ENCODE data around the gene SNAI1. TPM values are rescaled to one million over a fixed set of nuclear protein-coding genes. Genes with fewer than 3 reads are reported as not detected.
"Not testable (repeated sequence)": the region's sequence is repeated elsewhere in the genome, so short reads cannot be mapped to it uniquely, and the experiment has no call there.

Gene SNAI1
- total RNA-seq, 2 donors from 2014 or later: 2.2 to 3.3 TPM

DNA sequence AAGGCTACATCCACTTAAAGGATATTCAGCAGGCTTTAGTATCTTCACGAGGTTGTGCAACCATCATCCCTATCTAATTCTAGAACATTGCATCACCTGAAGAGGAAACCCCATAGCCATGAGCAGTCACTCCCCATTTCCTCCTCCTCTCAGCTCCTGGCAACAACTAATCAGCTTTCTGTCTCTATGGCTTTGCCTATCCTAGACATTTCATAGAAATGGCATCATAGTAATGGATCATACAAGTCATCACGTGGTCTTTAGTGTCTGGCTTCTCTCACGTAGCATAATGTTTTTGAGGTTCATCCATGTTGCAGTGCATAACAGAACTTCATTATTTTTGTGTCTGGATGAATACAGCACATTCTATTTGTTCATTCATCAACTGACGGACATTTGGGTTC is 20.5 kb downstream of the SNAI1 start:
- H3K9me3 ChIP-seq (ENCODE audit: control insufficient read depth, low read length, poor library complexity, severe bottlenecking): no peaks in the 10 kb centered on the region
- H3K36me3 Mint-ChIP-seq (ENCODE audit: low read depth): no peaks in the 10 kb centered on the region
- ATAC-seq (peak; percentile 32), DNase-seq (no peak)
- H3K27me3 Mint-ChIP-seq: peaks cover 23% of the 10 kb centered on the region
- no peak overlapping the region for H3K27ac Mint-ChIP-seq
- H3K4me3 Mint-ChIP-seq: no peak overlapping the region
- peaks cover 5% of the 10 kb centered on the region for H3K4me1 Mint-ChIP-seq

DNA sequence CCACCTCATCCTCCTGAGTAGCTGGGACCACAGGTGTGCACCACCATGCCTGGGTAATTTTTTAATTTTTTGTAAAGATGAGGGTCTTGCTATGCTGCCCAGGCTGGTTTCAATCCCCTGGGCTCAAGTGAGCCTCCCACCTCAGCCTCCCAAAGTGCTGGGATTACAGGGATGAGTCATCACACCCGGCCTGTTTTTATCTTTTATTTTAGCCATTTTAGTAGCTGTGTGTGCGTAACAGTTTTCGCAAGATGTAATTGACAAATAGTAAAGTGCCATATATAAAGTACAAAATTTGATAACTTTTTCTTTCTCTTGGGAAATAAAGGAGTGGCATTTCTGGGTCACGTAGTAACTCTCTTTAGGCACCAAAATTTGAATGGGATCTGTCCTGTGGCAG is 21.4 kb downstream of the SNAI1 start:
- ATAC-seq (no peak), DNase-seq (no peak)
- Mint-ChIP-seq H3K4me1 (peaks cover 5% of the 10 kb centered on the region), H3K27ac (no peak overlapping the region), H3K4me3 (no peak overlapping the region), H3K27me3 (peaks cover 23% of the 10 kb centered on the region), H3K36me3 (ENCODE audit: low read depth) (no peaks in the 10 kb centered on the region)
- H3K9me3 ChIP-seq (ENCODE audit: control insufficient read depth, low read length, poor library complexity, severe bottlenecking): no peaks in the 10 kb centered on the region

DNA sequence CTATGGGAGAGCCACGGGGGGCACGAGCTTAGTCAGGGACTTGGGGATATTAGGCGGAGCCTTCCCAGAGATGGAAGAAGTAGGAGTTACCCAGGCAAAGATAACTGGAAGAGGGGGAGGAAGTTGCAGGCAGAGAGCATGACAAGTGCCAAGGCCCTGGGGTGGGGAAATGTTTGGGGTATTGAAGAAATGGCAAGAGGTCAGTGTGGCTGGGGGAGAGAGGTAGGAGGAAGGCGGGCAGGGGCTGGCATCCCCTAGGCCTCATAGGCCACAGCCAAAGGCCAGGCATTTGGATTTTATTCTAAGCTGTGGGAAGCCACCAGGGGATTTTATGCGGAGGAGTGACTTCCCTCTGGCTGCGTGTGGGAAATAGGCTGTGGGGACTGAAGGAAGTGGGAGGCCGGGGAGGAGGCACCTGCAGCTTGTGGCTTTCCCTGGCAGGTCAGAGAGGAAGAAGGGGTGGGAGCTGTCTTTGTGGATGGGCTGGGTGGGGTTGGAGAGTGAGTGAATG is 22.7 kb downstream of the SNAI1 start:
- ATAC-seq (no peak), DNase-seq (no peak)
- no peaks in the 10 kb centered on the region for H3K9me3 ChIP-seq (ENCODE audit: control insufficient read depth, low read length, poor library complexity, severe bottlenecking)
- no peak overlapping the region for H3K4me3 Mint-ChIP-seq
- H3K4me1 Mint-ChIP-seq: peaks cover 5% of the 10 kb centered on the region
- H3K27ac Mint-ChIP-seq: no peak overlapping the region
- H3K27me3 Mint-ChIP-seq: peaks cover 23% of the 10 kb centered on the region
- no peaks in the 10 kb centered on the region for H3K36me3 Mint-ChIP-seq (ENCODE audit: low read depth)

DNA sequence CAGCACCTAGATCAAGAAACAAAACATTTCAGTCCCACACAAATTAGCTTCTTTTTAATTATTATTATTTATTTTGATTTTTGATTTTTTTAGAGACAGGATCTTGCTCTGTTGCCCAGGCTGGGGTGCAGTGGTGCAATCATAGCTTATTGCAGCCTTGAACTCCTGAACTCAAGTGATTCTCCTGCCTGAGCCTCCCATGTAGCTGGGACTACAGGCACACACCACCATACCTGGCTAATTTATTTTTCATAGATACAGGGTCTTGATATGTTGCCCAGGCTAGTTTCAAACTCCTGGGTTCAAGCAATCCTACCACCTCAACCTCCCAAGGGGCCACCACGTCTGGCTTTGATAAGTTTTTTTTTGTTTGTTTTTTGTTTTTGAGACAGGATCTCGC is 24.6 kb downstream of the SNAI1 start:
- Mint-ChIP-seq H3K4me3 (no peak overlapping the region), H3K36me3 (ENCODE audit: low read depth) (no peaks in the 10 kb centered on the region), H3K27ac (no peak overlapping the region), H3K27me3 (peaks cover 23% of the 10 kb centered on the region), H3K4me1 (peaks cover 8% of the 10 kb centered on the region)
- no peaks in the 10 kb centered on the region for H3K9me3 ChIP-seq (ENCODE audit: control insufficient read depth, low read length, poor library complexity, severe bottlenecking)
- ATAC-seq (no peak), DNase-seq (no peak)

DNA sequence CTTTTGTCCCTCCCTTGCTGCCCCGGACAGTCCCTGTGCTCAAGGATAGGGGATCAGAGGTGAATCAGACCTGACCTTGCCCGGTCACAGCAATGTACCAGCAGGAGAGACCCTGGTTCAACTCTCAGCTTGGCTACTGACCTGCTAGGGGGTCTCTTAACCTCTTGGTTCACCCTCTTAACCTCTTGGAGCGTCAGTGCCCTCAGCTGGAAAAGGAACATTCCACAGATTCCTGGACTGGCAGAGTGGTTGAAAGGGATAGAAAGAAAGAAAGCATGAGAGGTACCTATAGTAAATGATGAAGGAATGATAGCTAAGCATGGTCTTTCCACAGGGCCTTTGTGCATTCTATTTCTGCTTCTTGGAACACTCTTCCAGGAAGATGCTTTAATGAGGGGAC is 25.2 kb downstream of the SNAI1 start:
- H3K27ac Mint-ChIP-seq: no peak overlapping the region
- peaks cover 9% of the 10 kb centered on the region for H3K4me1 Mint-ChIP-seq
- ATAC-seq: no peak

DNA sequence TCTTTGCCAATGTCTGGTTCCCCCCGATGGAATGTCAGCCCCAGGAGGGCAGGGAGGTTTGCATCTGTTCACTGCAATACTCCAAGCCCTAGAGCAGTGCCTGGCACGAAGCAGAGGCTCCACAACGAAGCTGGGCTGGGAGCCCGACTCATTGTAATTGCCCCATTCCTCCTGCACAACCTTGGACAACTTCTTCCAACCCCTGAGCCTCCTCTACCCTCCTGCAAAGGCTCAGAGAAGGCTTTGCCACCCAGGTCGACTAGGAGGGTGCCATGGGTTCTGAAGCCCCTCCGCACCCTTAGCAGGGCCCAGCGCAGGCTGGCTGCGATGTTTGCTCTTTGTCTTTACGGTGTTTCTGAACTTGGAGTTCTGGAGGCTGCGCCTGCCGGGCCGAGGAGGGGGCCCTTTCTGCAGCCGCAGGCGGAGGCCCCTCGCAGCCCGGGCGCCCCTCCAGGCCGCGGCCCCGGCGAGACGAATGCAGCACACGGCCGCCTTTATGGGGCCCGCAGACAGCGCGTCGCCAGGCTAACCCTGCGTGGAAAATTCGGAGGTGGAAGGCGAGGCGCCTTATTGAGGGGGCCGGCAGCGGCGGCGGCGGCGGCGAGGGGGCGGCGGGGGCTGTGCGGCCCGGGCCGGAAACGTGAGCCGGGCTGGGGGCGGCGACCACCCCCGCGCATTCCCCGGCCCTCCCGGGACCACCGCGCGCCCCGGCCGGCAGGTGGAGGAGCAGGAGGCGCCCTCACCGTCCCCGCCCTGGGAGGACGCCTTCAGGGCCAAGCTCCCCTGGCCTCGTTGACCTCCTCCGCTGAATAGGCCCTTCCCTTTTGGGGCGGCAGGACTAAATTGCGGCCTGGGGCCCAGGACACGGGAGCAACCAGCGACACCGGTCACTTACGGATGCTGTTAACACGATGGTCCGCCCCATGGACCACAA is 27.0 kb downstream of the SNAI1 start:
- no peak overlapping the region for H3K27ac Mint-ChIP-seq
- no peak for DNase-seq
- H3K36me3 Mint-ChIP-seq (ENCODE audit: low read depth): peaks cover 4% of the 10 kb centered on the region
- no peak for ATAC-seq
- no peak overlapping the region for H3K4me3 Mint-ChIP-seq
- no peaks in the 10 kb centered on the region for H3K9me3 ChIP-seq (ENCODE audit: control insufficient read depth, low read length, poor library complexity, severe bottlenecking)
- peaks cover 13% of the 10 kb centered on the region for H3K4me1 Mint-ChIP-seq
- H3K27me3 Mint-ChIP-seq: peaks cover 21% of the 10 kb centered on the region

More for the DNA sequence above, 25.2 kb downstream of the SNAI1 start:
- Mint-ChIP-seq H3K27me3 (peaks cover 23% of the 10 kb centered on the region), H3K4me3 (no peak overlapping the region), H3K36me3 (ENCODE audit: low read depth) (no peaks in the 10 kb centered on the region)
- DNase-seq: no peak
- H3K9me3 ChIP-seq (ENCODE audit: control insufficient read depth, low read length, poor library complexity, severe bottlenecking): no peaks in the 10 kb centered on the region

DNA sequence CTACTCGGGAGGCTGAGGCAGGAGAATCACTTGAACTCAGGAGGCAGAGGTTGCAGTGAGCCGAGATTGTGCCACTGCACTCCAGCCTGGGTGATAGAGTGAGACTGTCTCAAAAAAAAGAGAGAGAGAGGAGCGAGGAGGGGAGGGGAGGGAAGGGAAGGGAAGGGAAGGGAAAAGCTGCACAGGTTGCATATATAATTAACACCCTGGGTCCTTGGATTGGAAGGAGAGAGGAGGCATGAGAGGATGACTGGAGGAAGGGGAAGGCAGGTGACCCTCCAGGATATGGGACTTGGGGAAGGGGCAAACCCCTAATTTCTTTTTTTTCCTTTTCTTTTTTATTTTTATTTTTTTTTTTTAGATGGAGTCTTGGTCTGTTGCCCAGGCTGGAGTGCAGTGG is 28.8 kb downstream of the SNAI1 start:
- DNase-seq; H3K9me3 ChIP-seq (ENCODE audit: control insufficient read depth, low read length, poor library complexity, severe bottlenecking); H3K27ac Mint-ChIP-seq; H3K4me1 Mint-ChIP-seq; ATAC-seq; H3K4me3 Mint-ChIP-seq; H3K36me3 Mint-ChIP-seq (ENCODE audit: low read depth): not testable (repeated sequence)
- peaks cover 13% of the 10 kb centered on the region for H3K27me3 Mint-ChIP-seq

DNA sequence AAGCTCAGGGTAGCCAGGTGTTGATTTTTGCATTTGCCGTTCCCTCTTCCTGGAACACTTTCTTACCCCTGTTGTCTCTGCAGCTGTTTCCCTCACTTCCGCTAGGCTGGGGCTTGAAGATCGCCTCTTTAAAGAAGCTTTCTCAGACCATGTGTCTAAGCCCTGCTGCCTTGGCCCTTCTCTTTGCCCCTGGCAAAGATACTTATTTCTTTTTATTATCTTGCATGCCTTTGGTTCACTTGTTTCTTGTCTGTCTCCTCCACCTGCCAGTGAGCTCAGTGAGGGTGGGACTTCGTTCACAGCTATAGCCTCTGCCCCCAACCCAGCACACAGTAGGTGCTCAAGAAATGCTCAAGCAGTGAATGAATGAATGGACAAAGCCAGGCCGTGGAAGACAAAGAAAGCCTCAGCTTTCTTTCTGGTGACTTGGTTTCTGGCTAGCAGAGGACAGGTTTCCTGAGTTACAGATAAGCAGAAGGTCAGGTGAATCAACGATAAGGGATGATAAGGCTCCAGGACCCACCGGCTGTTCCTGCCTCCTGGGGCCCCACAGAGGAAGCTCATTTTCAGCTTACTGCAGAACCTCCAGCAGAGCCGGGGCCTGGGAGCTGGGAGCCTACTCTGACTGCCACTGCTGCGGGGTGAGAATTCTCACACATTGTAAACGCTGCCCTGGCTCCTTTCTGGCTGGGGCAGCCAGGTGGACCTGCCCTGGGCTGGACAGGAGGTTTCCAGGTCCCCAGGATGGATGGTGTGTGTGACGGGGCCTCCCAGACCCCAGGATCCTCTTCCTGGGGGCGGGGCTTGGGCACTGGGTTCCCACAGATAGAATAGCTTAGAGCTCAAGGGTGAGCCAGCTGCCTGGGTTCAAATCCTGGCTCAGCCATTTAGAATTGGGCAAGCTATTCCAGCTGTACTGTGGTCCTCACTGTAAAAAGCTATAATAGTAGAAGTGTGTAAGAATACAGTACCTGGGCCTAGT is 29.8 kb downstream of the SNAI1 start:
- H3K4me3 Mint-ChIP-seq: no peak overlapping the region

DNA sequence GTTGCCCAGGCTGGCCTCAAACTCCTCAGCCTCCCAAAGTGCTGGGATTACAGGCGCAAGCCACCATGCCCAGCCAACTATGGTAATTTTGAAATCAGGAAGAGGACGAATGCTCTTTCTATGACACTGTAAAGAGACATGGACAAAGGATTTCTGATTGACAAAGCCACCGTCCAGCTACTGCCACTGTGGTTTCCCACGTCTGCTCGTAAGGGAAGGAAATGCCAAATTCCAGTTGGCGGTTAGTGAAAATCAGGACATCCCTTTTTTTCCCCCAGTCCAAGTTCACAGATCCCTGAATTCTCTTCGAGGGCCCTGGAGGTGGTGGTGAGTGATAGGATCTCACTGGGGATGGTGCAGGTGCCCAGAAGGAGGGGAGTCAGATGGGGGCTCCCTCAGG is 31.2 kb downstream of the SNAI1 start:
- ATAC-seq (no peak), DNase-seq (no peak)
- Mint-ChIP-seq H3K27me3 (peaks cover 13% of the 10 kb centered on the region), H3K36me3 (ENCODE audit: low read depth) (peaks cover 4% of the 10 kb centered on the region), H3K4me1 (peaks cover 9% of the 10 kb centered on the region), H3K27ac (no peak overlapping the region), H3K4me3 (no peak overlapping the region)
- H3K9me3 ChIP-seq (ENCODE audit: control insufficient read depth, low read length, poor library complexity, severe bottlenecking): no peaks in the 10 kb centered on the region

More for the DNA sequence above, 29.8 kb downstream of the SNAI1 start:
- Mint-ChIP-seq H3K4me1 (peaks cover 9% of the 10 kb centered on the region), H3K27me3 (peaks cover 12% of the 10 kb centered on the region), H3K27ac (no peak overlapping the region), H3K36me3 (ENCODE audit: low read depth) (peaks cover 4% of the 10 kb centered on the region)
- peak; percentile 47 for ATAC-seq
- no peaks in the 10 kb centered on the region for H3K9me3 ChIP-seq (ENCODE audit: control insufficient read depth, low read length, poor library complexity, severe bottlenecking)
- no peak for DNase-seq

DNA sequence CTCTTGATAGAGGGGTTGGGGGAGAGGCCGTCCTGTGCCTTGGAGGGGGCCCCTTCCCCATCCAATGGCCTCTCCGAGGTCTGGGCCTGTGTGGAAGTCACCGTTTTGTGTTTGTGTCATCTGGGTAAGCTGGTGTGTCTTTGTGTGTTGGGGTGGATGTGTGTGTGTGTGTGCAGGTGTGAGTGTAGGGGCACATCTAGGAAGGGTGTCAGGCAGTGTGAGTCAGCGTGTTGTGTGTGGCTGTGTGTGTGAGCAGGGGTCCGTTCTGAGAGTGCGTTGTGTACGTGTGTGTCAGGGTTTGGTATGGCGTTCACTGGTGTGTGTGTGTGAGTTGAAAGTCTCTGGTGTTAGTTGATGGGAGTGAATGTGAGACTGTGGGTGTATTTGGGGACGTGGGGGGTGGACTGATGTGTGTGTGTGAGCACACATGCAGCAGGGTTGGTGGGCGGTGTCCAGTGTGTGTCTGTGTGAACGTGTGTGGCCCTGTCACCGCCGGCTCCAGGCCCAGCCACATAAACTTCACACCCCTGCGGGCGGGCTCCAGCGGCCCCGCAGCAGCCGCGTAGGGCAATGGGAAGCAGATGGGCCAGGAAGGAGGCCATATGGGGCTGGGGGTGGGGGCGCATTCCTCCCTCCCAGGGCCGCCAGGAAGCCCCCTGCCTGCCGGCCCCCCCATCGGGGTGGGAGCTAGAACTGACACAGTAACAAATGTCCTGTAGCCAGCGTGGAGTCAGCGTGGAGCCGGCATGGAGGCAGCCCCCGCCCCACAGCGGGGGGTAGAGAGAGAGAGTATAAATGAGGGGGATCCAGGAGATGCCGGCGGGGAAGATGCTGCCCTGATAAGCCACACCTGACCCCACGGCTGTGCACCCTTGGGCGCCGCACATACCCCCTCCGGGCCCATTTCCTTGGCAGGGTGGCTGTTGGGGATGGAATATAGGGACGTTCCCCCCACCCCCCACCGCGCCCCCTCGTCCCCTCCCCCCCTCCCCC is 32.1 kb downstream of the SNAI1 start:
- H3K36me3 Mint-ChIP-seq (ENCODE audit: low read depth): peaks cover 4% of the 10 kb centered on the region
- H3K4me3 Mint-ChIP-seq: no peak overlapping the region
- ATAC-seq: no peak
- H3K4me1 Mint-ChIP-seq: peaks cover 9% of the 10 kb centered on the region
- H3K9me3 ChIP-seq (ENCODE audit: control insufficient read depth, low read length, poor library complexity, severe bottlenecking): no peaks in the 10 kb centered on the region
- H3K27ac Mint-ChIP-seq: no peak overlapping the region
- no peak for DNase-seq
- peaks cover 19% of the 10 kb centered on the region for H3K27me3 Mint-ChIP-seq

DNA sequence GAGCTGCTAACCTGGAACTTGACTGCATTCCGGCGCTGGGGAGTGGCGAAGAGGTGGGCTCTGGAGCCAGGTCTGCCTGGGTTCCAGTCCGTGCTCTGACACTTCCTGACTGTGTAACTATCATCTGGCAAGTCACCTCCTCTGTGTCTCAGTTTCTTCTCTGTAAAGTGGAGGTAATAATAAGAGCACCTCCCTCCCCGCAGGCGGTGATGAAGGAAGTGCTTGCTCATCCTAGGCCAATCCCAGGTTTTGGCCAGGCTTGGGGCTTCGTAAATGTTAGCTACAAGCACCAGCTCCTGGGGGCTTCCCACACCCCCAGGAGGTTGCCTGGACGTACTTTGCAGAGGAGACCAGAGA is 32.8 kb downstream of the SNAI1 start:
- Mint-ChIP-seq H3K4me3 (no peak overlapping the region), H3K27ac (no peak overlapping the region), H3K27me3 (peaks cover 19% of the 10 kb centered on the region), H3K36me3 (ENCODE audit: low read depth) (peaks cover 4% of the 10 kb centered on the region), H3K4me1 (peaks cover 9% of the 10 kb centered on the region)
- no peak for DNase-seq
- no peaks in the 10 kb centered on the region for H3K9me3 ChIP-seq (ENCODE audit: control insufficient read depth, low read length, poor library complexity, severe bottlenecking)
- ATAC-seq: no peak

DNA sequence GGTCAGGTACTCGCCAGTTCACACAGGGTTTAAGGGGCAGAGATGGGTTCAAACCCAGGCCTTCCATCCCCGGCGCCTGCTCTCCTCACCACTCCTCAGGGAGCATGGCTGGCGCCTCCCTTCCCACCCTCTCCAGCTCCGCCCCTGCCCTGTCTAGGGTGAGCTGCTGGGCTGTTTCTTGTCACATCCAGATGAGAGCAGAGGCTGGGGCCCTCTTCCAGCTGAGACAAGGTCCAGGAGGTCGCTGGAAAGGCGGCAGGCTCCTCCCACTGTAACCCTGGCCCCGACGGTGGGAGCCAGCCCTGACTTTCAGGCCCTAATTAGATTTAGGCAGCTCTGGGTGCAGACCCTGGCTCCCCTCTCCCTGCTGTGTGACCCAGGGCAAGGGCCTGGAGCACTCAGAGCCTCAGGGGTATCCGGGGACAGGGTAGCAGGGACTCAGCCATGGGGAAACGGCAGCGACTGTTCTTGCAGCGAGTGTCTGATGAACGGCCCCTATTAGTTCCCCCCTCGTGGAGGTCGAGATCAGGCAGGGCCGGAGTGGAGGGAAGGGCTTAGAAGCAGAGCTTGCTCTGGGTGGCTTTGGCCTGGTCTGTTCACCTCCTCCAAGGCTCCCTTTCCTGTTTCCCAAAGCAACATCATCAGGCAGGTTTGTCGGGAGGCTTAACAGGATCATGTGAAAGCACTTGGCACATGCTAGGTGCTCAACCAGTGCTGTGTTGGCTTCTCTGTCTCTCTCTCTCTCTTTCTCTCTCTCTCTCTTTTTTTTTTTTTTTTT is 33.4 kb downstream of the SNAI1 start:
- DNase-seq: no peak
- Mint-ChIP-seq H3K27me3 (peaks cover 19% of the 10 kb centered on the region), H3K4me1 (peaks cover 9% of the 10 kb centered on the region), H3K4me3 (no peak overlapping the region), H3K27ac (no peak overlapping the region), H3K36me3 (ENCODE audit: low read depth) (peaks cover 4% of the 10 kb centered on the region)
- no peak for ATAC-seq
- H3K9me3 ChIP-seq (ENCODE audit: control insufficient read depth, low read length, poor library complexity, severe bottlenecking): no peaks in the 10 kb centered on the region

Data from T-helper 17 cell (primary cell).